Calu3 (cell line): ENCODE results near the gene TMEM101. TPM values are rescaled to one million over a fixed set of nuclear protein-coding genes. Genes with fewer than 3 reads are reported as not detected.
"Not testable (repeated sequence)": the region's sequence is repeated elsewhere in the genome, so short reads cannot be mapped to it uniquely, and the experiment has no call there.

Experiments used
- BruUV-seq: library from RNA; stranded (reverse); fragments of 400-500 nt; replicated peaks from 2 replicates; lab custom pipeline; 2021; lab: Mats Ljungman, UMichigan
- CTCF ChIA-PET: fragments of 300-600 bp; sonication (Branson Sonifier 250); formaldehyde crosslinking; loops from one replicate; lab custom pipeline; 2022; ENCODE audit warnings: antibody characterized with exemption; lab: Charles Lee
- DNase-seq: peaks from one replicate; pipeline ENCODE4 v3.0.0; 2022
- H3K27ac Mint-ChIP-seq: one replicate; pipeline ENCODE4 v1.8.0; 2022; ENCODE audit warnings: mixed read lengths; ENCODE audit not compliant: unreplicated experiment
- H3K27me3 Mint-ChIP-seq: one replicate; pipeline ENCODE4 v1.8.0; 2022; ENCODE audit warnings: mixed read lengths; ENCODE audit not compliant: unreplicated experiment
- H3K36me3 Mint-ChIP-seq: one replicate; pipeline ENCODE4 v1.8.0; 2022; ENCODE audit warnings: mild to moderate bottlenecking, moderate library complexity, mixed read lengths; ENCODE audit not compliant: insufficient read depth, unreplicated experiment
- H3K4me1 Mint-ChIP-seq: one replicate; pipeline ENCODE4 v1.8.0; 2022; ENCODE audit warnings: mild to moderate bottlenecking, low read depth, mixed read lengths; ENCODE audit not compliant: unreplicated experiment
- H3K4me3 Mint-ChIP-seq: one replicate; pipeline ENCODE4 v1.8.0; 2022; ENCODE audit warnings: mild to moderate bottlenecking, low read depth, moderate library complexity, mixed read lengths; ENCODE audit not compliant: unreplicated experiment
- H3K9me3 Mint-ChIP-seq: one replicate; pipeline ENCODE4 v1.8.0; 2022; ENCODE audit warnings: low read depth, mixed read lengths; ENCODE audit not compliant: unreplicated experiment
- intact Hi-C: fragments of 100-400 bp; cut with micrococcal nuclease; formaldehyde crosslinking; loops from one replicate; pipeline ENCODE4 v1.10.0; 2022; ENCODE audit not compliant: unreplicated experiment
- total RNA-seq: library from RNA; stranded (reverse); gene quantifications from 2 replicates; pipeline ENCODE4 v1.2.3, GENCODE V29; 2022
- TF ChIP-seq, protein P1 (sequence below): fragments of 200-600 bp; IDR thresholded peaks from one replicate; pipeline ENCODE4 v1.8.0; 2022; ENCODE audit warnings: antibody characterized with exemption; ENCODE audit not compliant: unreplicated experiment

Gene TMEM101
- total RNA-seq, 1 experiment from 2014 or later: 43.8 TPM

DNA sequence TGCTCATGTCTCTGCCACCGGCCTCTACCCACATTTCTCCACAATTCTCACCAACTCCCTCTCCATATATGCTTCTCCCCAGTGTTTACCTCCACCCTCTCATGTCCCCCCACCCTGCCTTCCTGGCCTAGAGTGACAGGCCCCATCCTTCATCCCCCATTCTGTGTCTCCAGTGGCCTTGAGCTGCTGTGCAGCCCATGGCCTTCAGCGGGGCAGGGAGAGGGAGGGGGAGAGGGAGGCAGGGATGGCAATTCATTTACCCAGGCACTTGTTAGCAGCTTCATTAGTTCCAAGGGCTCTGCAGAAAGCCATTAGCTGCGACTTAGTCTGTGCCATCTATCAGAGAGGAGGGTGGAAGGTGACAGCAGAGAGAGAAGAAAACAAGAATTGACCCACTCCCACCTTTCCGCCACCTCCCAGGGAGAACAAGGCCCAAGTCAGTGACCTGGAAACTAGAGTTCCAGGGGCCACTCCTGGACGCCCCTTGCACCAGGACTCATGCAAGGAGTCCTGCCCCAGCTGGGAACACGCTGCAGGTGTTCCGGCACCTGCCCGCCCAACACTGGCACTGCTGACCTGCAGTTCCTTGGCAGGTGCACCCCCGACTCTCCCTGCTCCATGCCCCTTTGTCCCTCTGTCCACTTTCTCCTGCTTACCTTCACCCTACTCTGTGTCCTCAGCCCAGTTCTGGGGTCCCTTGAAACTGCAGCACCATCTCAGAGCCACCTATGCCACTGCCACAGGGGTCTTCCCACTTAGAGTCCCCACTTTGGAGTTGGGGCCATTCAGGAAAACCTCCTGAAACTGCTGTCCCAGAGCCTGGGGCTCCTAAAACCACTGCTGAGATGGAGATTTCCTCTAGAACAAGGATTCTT is 37.6 kb downstream of the TMEM101 start:
- no peak overlapping the region for H3K27ac Mint-ChIP-seq
- H3K4me1 Mint-ChIP-seq: no peaks in the 10 kb centered on the region
- TF ChIP-seq, protein P1, sequence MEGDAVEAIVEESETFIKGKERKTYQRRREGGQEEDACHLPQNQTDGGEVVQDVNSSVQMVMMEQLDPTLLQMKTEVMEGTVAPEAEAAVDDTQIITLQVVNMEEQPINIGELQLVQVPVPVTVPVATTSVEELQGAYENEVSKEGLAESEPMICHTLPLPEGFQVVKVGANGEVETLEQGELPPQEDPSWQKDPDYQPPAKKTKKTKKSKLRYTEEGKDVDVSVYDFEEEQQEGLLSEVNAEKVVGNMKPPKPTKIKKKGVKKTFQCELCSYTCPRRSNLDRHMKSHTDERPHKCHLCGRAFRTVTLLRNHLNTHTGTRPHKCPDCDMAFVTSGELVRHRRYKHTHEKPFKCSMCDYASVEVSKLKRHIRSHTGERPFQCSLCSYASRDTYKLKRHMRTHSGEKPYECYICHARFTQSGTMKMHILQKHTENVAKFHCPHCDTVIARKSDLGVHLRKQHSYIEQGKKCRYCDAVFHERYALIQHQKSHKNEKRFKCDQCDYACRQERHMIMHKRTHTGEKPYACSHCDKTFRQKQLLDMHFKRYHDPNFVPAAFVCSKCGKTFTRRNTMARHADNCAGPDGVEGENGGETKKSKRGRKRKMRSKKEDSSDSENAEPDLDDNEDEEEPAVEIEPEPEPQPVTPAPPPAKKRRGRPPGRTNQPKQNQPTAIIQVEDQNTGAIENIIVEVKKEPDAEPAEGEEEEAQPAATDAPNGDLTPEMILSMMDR: no peak
- no peaks in the 10 kb centered on the region for H3K9me3 Mint-ChIP-seq
- H3K27me3 Mint-ChIP-seq: peaks cover 78% of the 10 kb centered on the region
- no TSS peak for BruUV-seq
- intact Hi-C loops: no loop called here
- DNase-seq: no peak
- H3K36me3 Mint-ChIP-seq: no peaks in the 10 kb centered on the region
- CTCF ChIA-PET: no interaction called here
- H3K4me3 Mint-ChIP-seq: no peak overlapping the region

DNA sequence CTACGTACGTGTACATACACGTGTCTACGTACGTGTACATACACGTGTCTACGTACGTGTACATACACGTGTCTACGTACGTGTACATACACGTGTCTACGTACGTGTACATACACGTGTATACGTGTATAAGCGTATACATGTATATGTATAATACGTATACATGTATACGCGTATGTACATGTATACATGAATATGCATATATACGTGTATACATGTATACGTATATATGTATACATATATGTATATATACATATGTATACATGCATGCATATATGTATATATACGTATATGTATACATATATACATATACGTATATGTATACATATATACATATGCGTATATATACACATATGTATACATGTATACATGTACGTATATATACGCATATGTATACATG is 38.9 kb downstream of the TMEM101 start:
- CTCF ChIA-PET: no interaction called here
- no TSS peak for BruUV-seq
- intact Hi-C loops: no loop called here
- peaks cover 78% of the 10 kb centered on the region for H3K27me3 Mint-ChIP-seq
- no peak overlapping the region for H3K4me3 Mint-ChIP-seq
- no peaks in the 10 kb centered on the region for H3K4me1 Mint-ChIP-seq
- no peak overlapping the region for H3K27ac Mint-ChIP-seq
- H3K9me3 Mint-ChIP-seq: no peaks in the 10 kb centered on the region
- TF ChIP-seq, protein P1: no peak
- DNase-seq: no peak
- H3K36me3 Mint-ChIP-seq: no peaks in the 10 kb centered on the region

- BruUV-seq: no TSS peak
- H3K27ac Mint-ChIP-seq: no peak overlapping the region
These were observed 40.1 kb downstream of the TMEM101 start for GRCh38 chr17:43974382-43975266.

DNA sequence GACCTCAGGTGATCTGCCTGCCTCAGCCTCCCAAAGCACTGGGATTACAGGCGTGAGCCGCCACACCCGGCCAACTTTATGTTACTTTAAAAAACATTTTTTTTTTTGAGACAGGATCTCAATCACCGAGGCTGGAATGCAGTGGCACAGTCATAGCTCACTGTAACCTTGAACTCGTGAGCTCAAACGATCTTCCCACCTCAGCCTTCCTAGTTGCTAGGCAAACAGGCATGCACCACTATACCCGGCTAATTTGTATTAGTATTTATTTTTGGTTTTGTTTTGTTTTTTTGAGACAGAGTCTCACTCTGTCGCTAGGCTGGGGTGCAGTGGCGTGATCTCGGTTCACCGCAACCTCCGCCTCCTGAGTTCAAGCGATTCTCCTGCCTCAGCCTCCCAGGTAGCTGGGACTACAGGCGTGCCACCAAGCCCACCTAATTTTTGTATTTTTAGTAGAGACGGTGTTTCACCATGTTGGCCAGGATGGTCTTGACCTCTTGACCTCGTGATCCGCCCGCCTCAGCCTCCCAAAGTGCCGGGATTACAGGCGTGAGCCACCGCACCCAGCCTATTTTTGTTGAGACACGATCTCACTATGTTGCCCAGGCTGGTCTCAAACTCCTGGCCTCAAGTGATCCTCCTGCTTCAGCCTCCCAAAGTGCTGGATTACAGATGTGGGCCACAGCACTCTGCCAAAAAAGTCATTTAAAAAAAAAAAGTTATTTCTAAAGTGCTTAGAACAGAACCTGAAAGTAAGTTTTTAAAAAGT is 42.1 kb downstream of the TMEM101 start:
- H3K27ac Mint-ChIP-seq, intact Hi-C loops, BruUV-seq, DNase-seq, H3K4me1 Mint-ChIP-seq, H3K4me3 Mint-ChIP-seq, H3K9me3 Mint-ChIP-seq, H3K36me3 Mint-ChIP-seq: not testable (repeated sequence)
- CTCF ChIA-PET: interaction anchor here (1.1 kb wide), 1 partner anchor 16 kb away, joined by 3 read pairs; no protein-coding TSS in a partner anchor
- H3K27me3 Mint-ChIP-seq: peaks cover 65% of the 10 kb centered on the region

More at GRCh38 chr17:43974382-43975266, 40.1 kb downstream of the TMEM101 start:
- DNase-seq: no peak
- no peaks in the 10 kb centered on the region for H3K9me3 Mint-ChIP-seq
- no peak overlapping the region for H3K4me3 Mint-ChIP-seq
- intact Hi-C loops: no loop called here
- H3K36me3 Mint-ChIP-seq: no peaks in the 10 kb centered on the region
- H3K27me3 Mint-ChIP-seq: peaks cover 76% of the 10 kb centered on the region
- CTCF ChIA-PET: interaction anchor here (0.6 to 1.9 kb wide), 3 partner anchors 13 to 299 kb away, joined by 3 to 4 read pairs (median 3); no protein-coding TSS in a partner anchor
- TF ChIP-seq, protein P1: no peak
- no peaks in the 10 kb centered on the region for H3K4me1 Mint-ChIP-seq

- BruUV-seq, H3K4me3 Mint-ChIP-seq, H3K36me3 Mint-ChIP-seq, intact Hi-C loops, DNase-seq, H3K9me3 Mint-ChIP-seq, H3K27ac Mint-ChIP-seq, H3K4me1 Mint-ChIP-seq: not testable (repeated sequence)
- H3K27me3 Mint-ChIP-seq: peaks cover 65% of the 10 kb centered on the region
- CTCF ChIA-PET: interaction anchor here (0.6 to 0.7 kb wide), 2 partner anchors 14 to 27 kb away, joined by 3 read pairs; no protein-coding TSS in a partner anchor
These were observed 43.3 kb downstream of the TMEM101 start for GRCh38 chr17:43971436-43971835.
